OCI-LY1 (cell line): ENCODE data around the gene MICAL1.

Experiments used
- CTCF ChIP-seq: fragments of 200-600 bp; sonication (generic), shearing (Covaris generic); IDR thresholded peaks from 2 replicates; pipeline ENCODE4 v1.5.1; 2017; ENCODE audit warnings: mild to moderate bottlenecking, antibody characterized with exemption, low read length, moderate library complexity, mixed read lengths
- EZH2 ChIP-seq: fragments of 200-600 bp; sonication (generic), shearing (Covaris generic); IDR thresholded peaks from 2 replicates; pipeline ENCODE4 v1.8.0; 2017; ENCODE audit warnings: borderline replicate concordance, mixed run types, mild to moderate bottlenecking, antibody characterized with exemption, low read length, moderate library complexity, mixed read lengths

DNA sequence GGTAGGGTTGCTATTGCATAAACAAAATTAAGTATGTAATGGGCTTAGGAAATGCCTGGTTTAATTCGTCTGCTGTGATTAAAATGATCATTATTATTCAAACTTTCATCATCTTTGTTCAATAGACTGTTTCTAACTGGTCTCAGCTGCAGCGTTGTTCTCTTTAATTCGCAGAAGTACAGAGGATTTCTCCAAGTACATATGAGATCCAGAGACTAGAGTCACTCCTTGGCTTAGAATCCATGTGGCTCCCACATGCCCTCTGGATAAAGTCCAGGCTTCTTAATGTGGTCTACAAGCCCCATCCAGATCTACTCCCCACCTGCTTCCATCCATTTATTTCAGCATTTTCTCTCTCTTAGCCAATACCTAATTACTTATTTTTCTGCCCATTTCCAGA, 28.6 kb upstream of the MICAL1 start:
- TF ChIP-seq CTCF, result no peak
- TF ChIP-seq EZH2, result no peak
